Neural progenitor cell (in vitro differentiated cells): ENCODE measurements around the gene TNRC6C.

Experiments
- CTCF ChIP-seq: fragments of 200-600 bp; sonication (generic); IDR thresholded peaks from 2 replicates; pipeline ENCODE4 v1.5.1; 2017; ENCODE audit warnings: antibody characterized with exemption, mild to moderate bottlenecking
- EZH2 ChIP-seq: fragments of 200-600 bp; sonication (generic); IDR thresholded peaks from 2 replicates; pipeline ENCODE4 v1.6.1; 2017; ENCODE audit warnings: antibody characterized with exemption, mild to moderate bottlenecking, moderate library complexity
- EZH2phosphoT487 ChIP-seq: fragments of 200-600 bp; sonication (generic); IDR thresholded peaks from 2 replicates; pipeline ENCODE4 v1.6.1; 2017; ENCODE audit warnings: antibody characterized with exemption

GRCh38 chr17:78107457-78107856 is 149.0 kb downstream of the TNRC6C start:
- no peak for TF ChIP-seq CTCF
- TF ChIP-seq EZH2 = no peak
- no peak for TF ChIP-seq EZH2phosphoT487
